ENCODE measurements around the gene FUOM. TPM values are rescaled to one million over a fixed set of nuclear protein-coding genes. Genes with fewer than 3 reads are reported as not detected.
A peak's percentile ranks its signal among the peaks of the same experiment; 100 is the strongest.

FUOM gene
- total RNA-seq, 2 donors from 2014 or later: 13.8 to 17.6 TPM

DNA sequence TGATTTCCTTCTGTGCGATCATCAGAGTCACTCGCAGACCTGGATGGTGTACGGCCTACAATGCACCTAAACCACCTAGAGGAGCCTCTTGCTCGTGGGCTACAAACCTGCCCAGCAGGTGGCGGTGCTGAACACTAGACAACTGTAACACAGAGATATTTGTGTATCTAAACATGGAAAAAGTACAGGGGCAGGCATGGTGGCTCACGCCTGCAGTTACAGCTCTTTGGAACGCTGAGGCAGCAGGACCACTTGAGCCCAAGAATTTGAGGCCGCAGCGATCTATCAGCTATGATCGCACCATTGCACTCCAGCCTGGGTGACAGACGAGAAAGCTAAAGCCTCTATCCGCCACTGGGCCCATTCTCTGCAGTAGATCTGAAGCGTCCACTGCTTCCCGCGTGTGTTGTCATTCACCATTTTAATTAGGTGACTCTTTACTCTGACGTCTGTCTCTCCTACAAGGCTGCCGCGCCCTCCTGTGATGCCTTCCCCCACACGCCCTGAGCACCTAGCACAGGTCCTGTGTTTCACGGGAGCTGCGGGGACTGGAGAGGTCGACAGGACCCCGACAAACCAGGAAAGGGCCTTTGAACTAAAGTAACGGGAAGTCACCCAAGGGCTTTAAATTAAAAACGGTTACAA lies 49.9 kb downstream of the FUOM start:
- intact Hi-C loops (cut with DNase I): no loop called here
- DNase-seq (ENCODE audit: low spot score): peak; percentile 89

- DNase-seq (ENCODE audit: low spot score): no peak
- intact Hi-C loops (cut with DNase I): no loop called here
These were observed 50.9 kb downstream of the FUOM start for GRCh38 chr10:133306941-133307379.

DNA sequence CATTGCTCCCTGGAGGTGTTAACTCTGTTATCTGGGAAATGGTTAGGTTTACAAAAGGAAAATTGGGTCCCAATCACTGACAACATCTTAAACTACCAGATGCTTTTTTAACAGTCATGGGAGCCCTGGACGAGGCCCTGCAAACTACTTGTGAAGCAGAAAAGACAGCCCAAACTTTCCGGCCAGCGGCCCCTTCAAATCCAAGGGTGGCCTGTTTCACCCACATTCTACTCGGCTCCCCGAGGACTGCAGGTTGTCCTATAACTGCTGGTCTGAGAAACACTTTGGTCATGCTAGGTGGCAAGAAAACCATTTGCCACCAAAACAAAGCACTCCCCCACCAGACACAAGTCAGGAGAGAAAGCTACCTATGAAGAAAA lies 51.7 kb downstream of the FUOM start:
- intact Hi-C loops (cut with DNase I): no loop called here
- DNase-seq (ENCODE audit: low spot score): no peak

Small RNA genes within 50 kb of the gene (microRNA-seq; reads per million reads assigned to microRNA genes)
- 0 to 0.97 reads per million in 2 donors for gene MIR3944 (ENCODE audit: borderline microRNAs expressed in 2 of 2)

Other genes with a start within 250 kb of the FUOM start
- gene KNDC1, start 197.8 kb downstream of the FUOM start, total RNA-seq: under 1 TPM; 0.33 to 0.37 TPM
- not detected for gene UTF1, start 127.8 kb downstream of the FUOM start, total RNA-seq
- 1 to 10 TPM; 2.6 to 3.5 TPM for gene VENTX, start 120.2 kb downstream of the FUOM start, total RNA-seq
- 1 to 10 TPM; 7.0 to 9.0 TPM for gene ADAM8, start 81.2 kb downstream of the FUOM start, total RNA-seq
- gene TUBGCP2, start 49.1 kb downstream of the FUOM start, total RNA-seq: 10 to 100 TPM; 35.7 to 36.0 TPM
- gene ZNF511, start 49.1 kb downstream of the FUOM start, total RNA-seq: 10 to 100 TPM; 27.4 to 30.7 TPM
- gene CALY, start 21.1 kb downstream of the FUOM start, total RNA-seq: not detected
- gene PRAP1, start 10.6 kb downstream of the FUOM start, total RNA-seq: not detected
- gene ECHS1, start 15.3 kb upstream of the FUOM start, total RNA-seq: 10 to 100 TPM; 38.8 to 47.3 TPM
- 1 to 10 TPM; 2.8 to 3.5 TPM for gene PAOX, start 21.2 kb upstream of the FUOM start, total RNA-seq
- 10 to 100 TPM; 24.5 to 25.6 TPM for gene MTG1, start 36.1 kb upstream of the FUOM start, total RNA-seq
- gene SPRN, start 66.6 kb upstream of the FUOM start, total RNA-seq: under 1 TPM; 0.14 to 0.19 TPM
- 1 to 10 TPM; 2.9 to 3.4 TPM for gene SCART1, start 95.9 kb upstream of the FUOM start, total RNA-seq
- 1 to 10 TPM; 2.1 to 2.9 TPM for gene CYP2E1, start 169.3 kb upstream of the FUOM start, total RNA-seq
- under 1 TPM; 0.51 to 0.76 TPM for gene SYCE1, start 207.6 kb upstream of the FUOM start, total RNA-seq